ENCODE data around the gene ZCRB1. TPM values are rescaled to one million over a fixed set of nuclear protein-coding genes. Genes with fewer than 3 reads are reported as not detected.

The ZCRB1 gene
- total RNA-seq: 26.6 and 40.1 TPM in 2 replicates

GRCh38 chr12:42325653-42326474 lies at the start of gene ZCRB1, which contains the start of gene PPHLN1:
ZCRB1 (minus strand) TSS chr12:42326094; CDS start chr12:42324102, 1,992 bp downstream.
PPHLN1 (plus strand) TSS chr12:42326167; CDS start chr12:42335903, 9,736 bp downstream.
- peak within 1 kb of the TSS; percentile 64 for H3K4me3 ChIP-seq (ENCODE audit: low read depth, low read length)
- no peak for TF ChIP-seq CTCF (conservative IDR thresholded peaks at IDR 0.05; ENCODE audit: low read depth, low read length)
- DNase-seq (ENCODE audit: low read depth): no peak

- no peak for TF ChIP-seq CTCF (conservative IDR thresholded peaks at IDR 0.05; ENCODE audit: low read depth, low read length)
- no peak for DNase-seq (ENCODE audit: low read depth)
- no peak overlapping the region for H3K4me3 ChIP-seq (ENCODE audit: low read depth, low read length)
These were observed 47.8 kb upstream of the ZCRB1 start for GRCh38 chr12:42373669-42374068.

GRCh38 chr12:42372154-42372791 lies 46.4 kb upstream of the ZCRB1 start:
- no peak for DNase-seq (ENCODE audit: low read depth)
- TF ChIP-seq CTCF (conservative IDR thresholded peaks at IDR 0.05; ENCODE audit: low read depth, low read length): peak; percentile 84
- H3K4me3 ChIP-seq (ENCODE audit: low read depth, low read length): no peak overlapping the region

GRCh38 chr12:42370013-42370412 lies 44.1 kb upstream of the ZCRB1 start:
- H3K4me3 ChIP-seq (ENCODE audit: low read depth, low read length): no peak overlapping the region
- no peak for DNase-seq (ENCODE audit: low read depth)
- TF ChIP-seq CTCF (conservative IDR thresholded peaks at IDR 0.05; ENCODE audit: low read depth, low read length): no peak

GRCh38 chr12:42365486-42365885 lies 39.6 kb upstream of the ZCRB1 start:
- DNase-seq (ENCODE audit: low read depth): no peak
- no peak overlapping the region for H3K4me3 ChIP-seq (ENCODE audit: low read depth, low read length)
- no peak for TF ChIP-seq CTCF (conservative IDR thresholded peaks at IDR 0.05; ENCODE audit: low read depth, low read length)

- DNase-seq (ENCODE audit: low read depth): no peak
- H3K4me3 ChIP-seq (ENCODE audit: low read depth, low read length): no peak overlapping the region
- TF ChIP-seq CTCF (conservative IDR thresholded peaks at IDR 0.05; ENCODE audit: low read depth, low read length): no peak
These were observed 38.8 kb upstream of the ZCRB1 start for GRCh38 chr12:42364692-42365091.

Measured in epithelial cell of proximal tubule (primary cell).